H1 (cell line): ENCODE results near the gene MAP9. TPM values are rescaled to one million over a fixed set of nuclear protein-coding genes. Genes with fewer than 3 reads are reported as not detected.

ENCODE experiments used
- CTCF ChIA-PET: fragments of 300-600 bp; sonication (Branson Sonifier 250); formaldehyde crosslinking; loops from one replicate; lab custom pipeline; 2021; ENCODE audit not compliant: partially characterized antibody; lab: Charles Lee
- POLR2A ChIA-PET: fragments of 300-600 bp; sonication (Branson Sonifier 250); formaldehyde crosslinking; loops from one replicate; lab custom pipeline; 2021; ENCODE audit warnings: inconsistent platforms; ENCODE audit not compliant: partially characterized antibody; lab: Charles Lee
- DNase-seq, 2 experiments: peaks; one replicate each; pipeline versions ENCODE4 v3.0.0 to v3.0.0-alpha.2; 2010 to 2022; ENCODE audit warnings: low spot score in 2 of 2, low read depth in 1 of 2, mixed read lengths in 1 of 2
- FAIRE-seq: peaks from 2 replicates; lab custom pipeline; 2011; peaks lifted over from hg19 to GRCh38; lab: Jason Lieb, UNC
- H2AFZ ChIP-seq: 2 replicates; pipeline ENCODE4 v1.8.1; 2012; ENCODE audit warnings: low read length, inconsistent platforms
- H2AK5ac ChIP-seq: 2 replicates; pipeline ENCODE4 v1.6.1; 2013; ENCODE audit warnings: low read depth, low read length
- H2BK120ac ChIP-seq: replicated peaks from 2 replicates; pipeline ENCODE3; 2013; ENCODE audit warnings: low read depth, low read length, inconsistent platforms
- H2BK12ac ChIP-seq: 2 replicates; pipeline ENCODE4 v1.6.1; 2013; ENCODE audit warnings: low read depth, low read length
- H2BK15ac ChIP-seq: 2 replicates; pipeline ENCODE4 v1.6.1; 2013; ENCODE audit warnings: low read length
- H2BK20ac ChIP-seq: 2 replicates; pipeline ENCODE4 v1.6.1; 2013; ENCODE audit warnings: low read length
- H2BK5ac ChIP-seq: 2 replicates; pipeline ENCODE4 v1.6.1; 2013; ENCODE audit warnings: low read depth, low read length
- H3K14ac ChIP-seq: 2 replicates; pipeline ENCODE4 v1.6.1; 2013; ENCODE audit warnings: inconsistent platforms; ENCODE audit not compliant: insufficient read length
- H3K18ac ChIP-seq: 2 replicates; pipeline ENCODE4 v1.6.1; 2013; ENCODE audit warnings: low read length; ENCODE audit errors: extremely low read depth
- H3K23ac ChIP-seq: 2 replicates; pipeline ENCODE4 v1.6.1; 2013; ENCODE audit warnings: inconsistent platforms; ENCODE audit not compliant: insufficient read length
- H3K23me2 ChIP-seq: 2 replicates; pipeline ENCODE4 v1.6.1; 2013; ENCODE audit warnings: low read depth, low read length
- H3K27ac ChIP-seq: 2 replicates; pipeline ENCODE4 v1.6.1; 2011; ENCODE audit warnings: low read depth, low read length, inconsistent platforms
- H3K27me3 ChIP-seq, 4 experiments: replicated peaks in 1 of 4; 1 replicate in 1 of 4; 2 replicates in 3 of 4; pipeline versions ENCODE4 v1.6.1 to v1.8.1; 2011 to 2013; ENCODE audit warnings: low read length in 3 of 4, mild to moderate bottlenecking in 3 of 4, inconsistent platforms in 2 of 4, mixed read lengths in 2 of 4, moderate library complexity in 1 of 4; ENCODE audit not compliant: control insufficient read depth in 3 of 4, insufficient read depth in 3 of 4; ENCODE audit errors: extremely low read depth in 1 of 4
- H3K36me3 ChIP-seq, 4 experiments: 2 replicates each; pipeline versions ENCODE4 v1.6.1 to v1.8.1; 2011 to 2013; ENCODE audit warnings: mild to moderate bottlenecking in 4 of 4, low read length in 3 of 4, moderate library complexity in 2 of 4, control low read depth in 1 of 4, inconsistent platforms in 1 of 4; ENCODE audit not compliant: insufficient read depth in 4 of 4, control insufficient read depth in 2 of 4
- H3K4ac ChIP-seq: replicated peaks from 2 replicates; pipeline ENCODE3; 2013; ENCODE audit warnings: low read length, low read depth, mixed read lengths, inconsistent platforms; ENCODE audit not compliant: insufficient read length
- H3K4me1 ChIP-seq, 4 experiments: replicated peaks in 1 of 4; 1 replicate in 1 of 4; 2 replicates in 3 of 4; pipeline versions ENCODE4 v1.6.1 to v1.8.1; 2011 to 2013; ENCODE audit warnings: low read length in 3 of 4, inconsistent platforms in 2 of 4, mixed read lengths in 1 of 4; ENCODE audit not compliant: insufficient read depth in 4 of 4, control insufficient read depth in 3 of 4
- H3K4me2 ChIP-seq, 2 experiments: 2 replicates each; pipeline versions ENCODE4 v1.6.1 to v1.8.1; 2011 to 2013; ENCODE audit warnings: low read depth in 2 of 2, low read length in 2 of 2, control low read depth in 1 of 2, inconsistent platforms in 1 of 2, mild to moderate bottlenecking in 1 of 2; ENCODE audit not compliant: insufficient read depth in 1 of 2
- H3K4me3 ChIP-seq, 4 experiments: fragments of 200-600, 300-600 bp in 1 of 4; sonication (generic), shearing (Covaris generic), sonication (Bioruptor Twin) in 1 of 4; 2 replicates each; pipeline versions ENCODE4 v1.5.1 to v1.8.1; 2011 to 2016; ENCODE audit warnings: low read length in 4 of 4, low read depth in 3 of 4, control low read depth in 2 of 4, inconsistent platforms in 2 of 4, mild to moderate bottlenecking in 2 of 4, mixed read lengths in 1 of 4, moderate library complexity in 1 of 4; ENCODE audit not compliant: insufficient read depth in 2 of 4; ENCODE audit errors: extremely low read depth in 1 of 4
- H3K56ac ChIP-seq: replicated peaks from 2 replicates; pipeline ENCODE3; 2013; ENCODE audit warnings: low read depth, mild to moderate bottlenecking, mixed read lengths, low read length, inconsistent platforms; ENCODE audit not compliant: insufficient read length
- H3K79me1 ChIP-seq: 2 replicates; pipeline ENCODE4 v1.6.1; 2013; ENCODE audit warnings: low read depth, low read length, control low read depth
- H3K79me2 ChIP-seq, 2 experiments: 2 replicates each; pipeline versions ENCODE4 v1.6.1 to v1.8.1; 2012 to 2013; ENCODE audit warnings: low read length in 2 of 2, mild to moderate bottlenecking in 2 of 2, inconsistent platforms in 1 of 2; ENCODE audit not compliant: insufficient read depth in 2 of 2, control insufficient read depth in 1 of 2
- H3K9ac ChIP-seq, 4 experiments: replicated peaks in 1 of 4; 1 replicate in 1 of 4; 2 replicates in 3 of 4; pipeline versions ENCODE4 v1.6.1 to v1.8.1; 2011 to 2013; ENCODE audit warnings: low read depth in 3 of 4, low read length in 3 of 4, control low read depth in 2 of 4, mild to moderate bottlenecking in 2 of 4, moderate library complexity in 2 of 4, inconsistent platforms in 1 of 4; ENCODE audit errors: extremely low read depth in 1 of 4
- H3K9me3 ChIP-seq, 2 experiments: 2 replicates each; pipeline versions ENCODE4 v1.6.1 to v1.8.1; 2012 to 2013; ENCODE audit warnings: mild to moderate bottlenecking in 2 of 2, moderate library complexity in 2 of 2, control low read depth in 1 of 2, inconsistent platforms in 1 of 2, low read depth in 1 of 2, low read length in 1 of 2, mixed read lengths in 1 of 2; ENCODE audit not compliant: insufficient read depth in 2 of 2
- H4K20me1 ChIP-seq, 2 experiments: replicated peaks in 1 of 2; 2 replicates each; pipeline versions ENCODE3 to v1.8.1; 2011 to 2013; ENCODE audit warnings: inconsistent platforms in 2 of 2, low read length in 2 of 2, mild to moderate bottlenecking in 1 of 2; ENCODE audit not compliant: insufficient read depth in 2 of 2, control insufficient read depth in 1 of 2
- H4K5ac ChIP-seq: 2 replicates; pipeline ENCODE4 v1.6.1; 2013; ENCODE audit warnings: low read length, low read depth, mixed read lengths, inconsistent platforms; ENCODE audit not compliant: insufficient read length
- H4K8ac ChIP-seq: 2 replicates; pipeline ENCODE4 v1.8.0; 2013; ENCODE audit warnings: mild to moderate bottlenecking, moderate library complexity, low read length, inconsistent platforms; ENCODE audit not compliant: insufficient read depth; ENCODE audit errors: extremely low read depth
- H4K91ac ChIP-seq: replicated peaks from 2 replicates; pipeline ENCODE3; 2013; ENCODE audit warnings: low read length, mixed read lengths, inconsistent platforms; ENCODE audit not compliant: insufficient read length
- NANOG ChIP-seq: IDR thresholded peaks from 2 replicates; pipeline ENCODE4 v1.6.1; 2011; ENCODE audit warnings: low read length, low read depth, mild to moderate bottlenecking, inconsistent platforms; ENCODE audit not compliant: insufficient read depth, poor library complexity, severe bottlenecking
- PHF8 ChIP-seq: fragments of 200-600 bp; sonication (generic); conservative IDR thresholded peaks from 2 replicates; pipeline ENCODE4 v1.7.1; 2012; ENCODE audit warnings: low read depth, mild to moderate bottlenecking, inconsistent platforms, low read length, moderate library complexity
- SIRT6 ChIP-seq: IDR thresholded peaks from one replicate; pipeline ENCODE4 v1.7.1; 2012; ENCODE audit warnings: low read length, inconsistent platforms
- WGBS, 2 experiments: shearing (Covaris generic) in 1 of 2; methylation state at CpG; one replicate each; pipeline versions ENCODE4 v1.1.6 to v1.1.7; 2013 to 2015; ENCODE audit warnings: low lambda C conversion rate in 2 of 2, mixed read lengths in 2 of 2, inconsistent platforms in 1 of 2, low coverage in 1 of 2, missing lambda C conversion rate in 1 of 2; ENCODE audit not compliant: insufficient replicate concordance in 2 of 2, insufficient coverage in 1 of 2, insufficient read length in 1 of 2; ENCODE audit errors: extremely low coverage in 1 of 2, missing lambda C conversion rate in 1 of 2; 5-methylcytosine and 5-hydroxymethylcytosine counted together
- polyA plus RNA-seq, 7 experiments: library from polyadenylated mRNA; depleted of rRNA in 3 of 7; stranded (reverse) in 5 of 7; unstranded in 2 of 7; fragments of >200 nt in 5 of 7; fragments of 200-250 nt in 2 of 7; gene quantifications; 1 replicate in 5 of 7; 2 replicates in 1 of 7; 4 replicates in 1 of 7; pipeline versions ENCODE4 v1.2.1 to v1.2.3, GENCODE V29; 2011 to 2013; ENCODE audit warnings: missing spikeins in 2 of 7, mixed read lengths in 2 of 7
- total RNA-seq: library from RNA; stranded (reverse); fragmentation: NEBNext Ultra II Directional; extraction: Animal tissue kit (Norgen Biotek cat#: 25700); gene quantifications from 2 replicates; pipeline ENCODE4 v1.2.1, GENCODE V29; 2021
- TF ChIP-seq, protein P1 (sequence below): IDR thresholded peaks from 2 replicates; pipeline ENCODE4 v1.6.1; 2012; ENCODE audit warnings: inconsistent platforms

MAP9 gene
- total and polyA plus RNA-seq, 2 of the 8 experiments (the other 6 are each of a cell fraction or from before 2014, with no cell fraction given) = 2.1 to 18.9 TPM

DNA sequence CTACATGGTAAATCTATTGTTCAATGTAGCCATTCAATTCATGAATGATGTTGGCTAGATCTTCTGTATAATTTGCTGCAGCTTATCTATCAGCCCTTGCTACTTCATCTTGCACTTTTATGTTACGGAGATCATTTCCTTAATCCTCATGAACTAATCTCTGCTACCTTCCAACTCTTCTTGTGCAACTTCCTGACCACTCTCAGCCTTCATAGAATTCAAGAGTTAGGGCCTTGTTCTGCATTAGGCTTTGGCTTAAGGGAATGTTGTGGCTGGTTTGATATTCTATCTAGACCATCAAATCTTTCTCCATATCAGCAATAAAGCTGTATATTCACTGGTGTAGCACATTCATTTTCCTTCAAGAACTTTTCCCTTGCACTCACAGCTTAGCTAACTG, 36.7 kb upstream of the MAP9 start:
- no peak overlapping the region for H3K23ac ChIP-seq
- H3K4me1 ChIP-seq = no peaks in the 10 kb centered on the region
- H2BK20ac ChIP-seq = no peak overlapping the region
- peaks cover 0 to 1% (median 0%) of the 10 kb centered on the region in 4 experiments; a peak in 2 of 7 replicates for H3K27me3 ChIP-seq
- H2BK12ac ChIP-seq = no peak overlapping the region
- no peaks in the 10 kb centered on the region for H4K20me1 ChIP-seq
- DNase-seq = no peak
- H3K18ac ChIP-seq = no peak overlapping the region
- TF ChIP-seq PHF8 = no peak
- no peak for TF ChIP-seq NANOG
- TF ChIP-seq, protein P1, sequence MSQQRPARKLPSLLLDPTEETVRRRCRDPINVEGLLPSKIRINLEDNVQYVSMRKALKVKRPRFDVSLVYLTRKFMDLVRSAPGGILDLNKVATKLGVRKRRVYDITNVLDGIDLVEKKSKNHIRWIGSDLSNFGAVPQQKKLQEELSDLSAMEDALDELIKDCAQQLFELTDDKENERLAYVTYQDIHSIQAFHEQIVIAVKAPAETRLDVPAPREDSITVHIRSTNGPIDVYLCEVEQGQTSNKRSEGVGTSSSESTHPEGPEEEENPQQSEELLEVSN = no peak
- no peak for TF ChIP-seq SIRT6
- TF ChIP-seq, all 59 proteins: peak for 0
- no peak overlapping the region for H4K5ac ChIP-seq
- H3K79me2 ChIP-seq = no peaks in the 10 kb centered on the region
- 93% methylated on average over 1 of the region's 1 CpG; no CpG with 5 or more reads in 1 of the 2 experiments for WGBS, 2 experiments
- H3K56ac ChIP-seq = no peak overlapping the region
- no peaks in the 10 kb centered on the region for H3K36me3 ChIP-seq
- no peak overlapping the region for H2BK15ac ChIP-seq
- no peak overlapping the region for H2BK5ac ChIP-seq
- ChIA-PET POLR2A (no interaction called here), CTCF (interaction anchor here (1.3 kb wide), 1 partner anchor 9 kb away, joined by 6 read pairs; no protein-coding TSS in a partner anchor)
- H3K23me2 ChIP-seq = no peaks in the 10 kb centered on the region
- H3K14ac ChIP-seq = no peak overlapping the region
- H4K8ac ChIP-seq = no peak overlapping the region
- H4K91ac ChIP-seq = no peak overlapping the region
- no peak for FAIRE-seq
- no peak overlapping the region for H3K27ac ChIP-seq
- H3K9me3 ChIP-seq = no peaks in the 10 kb centered on the region
- no peak overlapping the region for H3K9ac ChIP-seq
- no peaks in the 10 kb centered on the region for H3K79me1 ChIP-seq
- no peak overlapping the region for H2AK5ac ChIP-seq
- H3K4me2 ChIP-seq = no peak overlapping the region
- no peak overlapping the region for H2AFZ ChIP-seq
- no peak overlapping the region for H2BK120ac ChIP-seq
- H3K4ac ChIP-seq = no peak overlapping the region
- H3K4me3 ChIP-seq = no peak overlapping the region
